Astrocyte (in vitro differentiated cells and primary cell): ENCODE measurements around the gene CORO2B. TPM values are rescaled to one million over a fixed set of nuclear protein-coding genes. Genes with fewer than 3 reads are reported as not detected.

Experiments
- DNase-seq: peaks from one replicate; pipeline ENCODE4 v3.0.0-alpha.2; 2010; ENCODE audit warnings: low read depth
- FAIRE-seq: peaks from 2 replicates; lab custom pipeline; 2011; peaks lifted over from hg19 to GRCh38; lab: Jason Lieb, UNC
- H2AFZ ChIP-seq: 2 replicates; pipeline ENCODE4 v1.6.0; 2012; ENCODE audit warnings: low read depth, low read length, inconsistent platforms
- H3K27ac ChIP-seq: 2 replicates; pipeline ENCODE4 v1.5.1; 2011; ENCODE audit warnings: low read depth, low read length, inconsistent platforms
- H3K27me3 ChIP-seq: 2 replicates; pipeline ENCODE4 v1.6.0; 2011; ENCODE audit warnings: low read length, inconsistent platforms; ENCODE audit not compliant: insufficient read depth
- H3K36me3 ChIP-seq: 2 replicates; pipeline ENCODE4 v1.5.1; 2011; ENCODE audit warnings: low read length, inconsistent platforms; ENCODE audit not compliant: insufficient read depth
- H3K4me1 ChIP-seq: 2 replicates; pipeline ENCODE4 v1.5.1; 2011; ENCODE audit warnings: low read length, inconsistent platforms; ENCODE audit not compliant: insufficient read depth
- H3K4me2 ChIP-seq: 2 replicates; pipeline ENCODE4 v1.6.0; 2012; ENCODE audit warnings: low read length, inconsistent platforms
- H3K4me3 ChIP-seq: 2 replicates; pipeline ENCODE4 v1.5.1; 2011; ENCODE audit warnings: low read depth, mild to moderate bottlenecking, low read length, inconsistent platforms; ENCODE audit not compliant: insufficient read depth
- H3K79me2 ChIP-seq: 2 replicates; pipeline ENCODE4 v1.6.0; 2012; ENCODE audit warnings: mild to moderate bottlenecking, low read length, inconsistent platforms; ENCODE audit not compliant: insufficient read depth
- H3K9ac ChIP-seq: 2 replicates; pipeline ENCODE4 v1.6.0; 2012; ENCODE audit warnings: mild to moderate bottlenecking, low read length, inconsistent platforms
- H3K9me3 ChIP-seq: 2 replicates; pipeline ENCODE4 v1.5.1; 2012; ENCODE audit warnings: low read depth, mild to moderate bottlenecking, low read length, inconsistent platforms; ENCODE audit not compliant: insufficient read depth
- H4K20me1 ChIP-seq: 2 replicates; pipeline ENCODE4 v1.6.0; 2012; ENCODE audit warnings: low read length, inconsistent platforms; ENCODE audit not compliant: insufficient read depth
- H3K27ac Mint-ChIP-seq: one replicate; pipeline ENCODE4 v1.8.0; 2021; ENCODE audit warnings: mild to moderate bottlenecking, mixed read lengths; ENCODE audit not compliant: unreplicated experiment
- H3K27me3 Mint-ChIP-seq: one replicate; pipeline ENCODE4 v1.8.0; 2021; ENCODE audit warnings: low read depth, mixed read lengths; ENCODE audit not compliant: unreplicated experiment
- H3K36me3 Mint-ChIP-seq: one replicate; pipeline ENCODE4 v1.8.0; 2021; ENCODE audit warnings: low read depth, mixed read lengths; ENCODE audit not compliant: unreplicated experiment
- H3K4me1 Mint-ChIP-seq: one replicate; pipeline ENCODE4 v1.8.0; 2021; ENCODE audit warnings: low read depth, mixed read lengths; ENCODE audit not compliant: unreplicated experiment
- H3K4me3 Mint-ChIP-seq: one replicate; pipeline ENCODE4 v1.8.0; 2021; ENCODE audit warnings: mild to moderate bottlenecking, moderate library complexity, mixed read lengths; ENCODE audit not compliant: unreplicated experiment
- H3K9me3 Mint-ChIP-seq: one replicate; pipeline ENCODE4 v1.8.0; 2021; ENCODE audit warnings: mild to moderate bottlenecking, mixed read lengths; ENCODE audit not compliant: unreplicated experiment
- CTCF ChIP-seq: IDR thresholded peaks from 2 replicates; pipeline ENCODE4 v1.5.1; 2011; ENCODE audit warnings: low read depth, mild to moderate bottlenecking, inconsistent platforms, low read length, moderate library complexity; ENCODE audit not compliant: insufficient read depth
- EZH2 ChIP-seq: IDR thresholded peaks from 2 replicates; pipeline ENCODE4 v1.6.1; 2012; ENCODE audit warnings: mild to moderate bottlenecking, low read length, inconsistent platforms; ENCODE audit not compliant: insufficient read depth
- total RNA-seq: library from RNA; stranded (reverse); gene quantifications from 2 replicates; pipeline ENCODE4 v1.2.1, GENCODE V29; 2021

CORO2B gene
- total RNA-seq, 1 donor from 2014 or later, result 7.4 TPM

- Mint-ChIP-seq H3K4me3 (no peak overlapping the region), H3K27me3 (no peaks in the 10 kb centered on the region), H3K36me3 (peaks cover 1% of the 10 kb centered on the region), H3K4me1 (peaks cover 33% of the 10 kb centered on the region), H3K27ac (no peak overlapping the region), H3K9me3 (no peaks in the 10 kb centered on the region)
- TF ChIP-seq EZH2 (no peak), CTCF (no peak)
- DNase-seq, result no peak
- Histone ChIP-seq H3K9ac (no peak overlapping the region), H3K79me2 (peaks cover 52% of the 10 kb centered on the region), H4K20me1 (no peaks in the 10 kb centered on the region), H2AFZ (no peak overlapping the region), H3K9me3 (no peaks in the 10 kb centered on the region), H3K36me3 (no peaks in the 10 kb centered on the region), H3K27me3 (no peaks in the 10 kb centered on the region), H3K4me1 (peaks cover 35% of the 10 kb centered on the region), H3K27ac (no peak overlapping the region), H3K4me2 (no peak overlapping the region), H3K4me3 (no peak overlapping the region)
- FAIRE-seq, result no peak
Measured at GRCh38 chr15:68612979-68613740, 34.4 kb downstream of the CORO2B start.

DNA sequence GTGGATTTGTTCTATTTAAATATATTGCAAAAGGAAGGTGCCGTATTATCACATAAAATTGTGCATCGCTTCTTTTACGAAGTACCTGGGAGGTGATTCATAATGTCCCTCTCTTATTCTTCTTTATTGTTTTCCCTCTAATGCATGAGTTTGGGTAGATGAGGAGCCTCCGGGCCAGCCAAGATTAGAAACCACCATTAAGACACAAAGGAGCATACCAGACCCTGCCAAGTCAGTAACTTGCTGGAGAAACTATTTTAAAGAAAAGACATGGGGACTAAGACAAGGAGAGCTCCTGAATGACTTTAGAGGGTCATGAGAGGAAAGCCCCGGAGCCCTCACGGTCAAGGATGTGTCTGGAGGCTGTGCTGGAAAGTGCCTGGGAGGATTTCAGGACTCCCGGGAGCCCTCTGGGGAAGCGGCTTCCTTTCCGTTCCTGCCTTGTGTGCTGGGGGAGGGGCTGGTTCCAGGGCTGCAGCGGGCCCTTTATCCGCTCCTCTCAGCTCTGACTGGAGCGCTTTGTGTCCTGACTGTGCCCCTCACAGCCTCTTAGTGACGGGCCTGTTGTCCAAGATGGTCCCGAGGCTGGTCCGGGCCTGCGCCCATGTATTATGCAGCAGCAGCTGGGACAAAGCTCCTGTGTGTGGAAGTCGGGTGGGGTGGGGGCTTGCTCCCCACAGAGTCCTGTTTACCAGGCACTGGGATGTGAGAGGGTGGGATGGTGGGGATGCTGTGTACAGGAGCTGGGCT is 35.7 kb downstream of the CORO2B start:
- Histone ChIP-seq H3K79me2 (peaks cover 46% of the 10 kb centered on the region), H3K4me2 (peak overlapping the region; percentile 70), H3K9ac (peak overlapping the region; percentile 28), H3K9me3 (no peaks in the 10 kb centered on the region), H3K4me1 (peaks cover 42% of the 10 kb centered on the region), H4K20me1 (no peaks in the 10 kb centered on the region), H3K27me3 (no peaks in the 10 kb centered on the region), H3K36me3 (no peaks in the 10 kb centered on the region), H3K27ac (no peak overlapping the region), H3K4me3 (peak overlapping the region; percentile 13), H2AFZ (peak overlapping the region; percentile 65)
- TF ChIP-seq EZH2 (no peak), CTCF (no peak)
- peak overlapping the region; percentile 89 for H3K27ac Mint-ChIP-seq
- FAIRE-seq, result no peak
- peaks cover 1% of the 10 kb centered on the region for H3K36me3 Mint-ChIP-seq
- peak overlapping the region; percentile 10 for H3K4me3 Mint-ChIP-seq
- no peak for DNase-seq
- H3K27me3 Mint-ChIP-seq, result no peaks in the 10 kb centered on the region
- peaks cover 29% of the 10 kb centered on the region for H3K4me1 Mint-ChIP-seq
- H3K9me3 Mint-ChIP-seq, result no peaks in the 10 kb centered on the region
